HUES64 (cell line): ENCODE results near the gene RAB11FIP2.

ENCODE experiments used
- H3K27ac ChIP-seq: 2 replicates; pipeline ENCODE4 v1.7.0; 2013; ENCODE audit warnings: low read depth, low read length, inconsistent platforms
- H3K27me3 ChIP-seq: 2 replicates; pipeline ENCODE4 v1.6.1; 2013; ENCODE audit warnings: mild to moderate bottlenecking, low read length; ENCODE audit not compliant: insufficient read depth
- H3K36me3 ChIP-seq: 2 replicates; pipeline ENCODE4 v1.6.1; 2013; ENCODE audit warnings: mild to moderate bottlenecking, low read length; ENCODE audit not compliant: insufficient read depth
- H3K4me1 ChIP-seq: 2 replicates; pipeline ENCODE4 v1.6.1; 2013; ENCODE audit warnings: mild to moderate bottlenecking, low read length, moderate library complexity; ENCODE audit not compliant: insufficient read depth
- H3K4me3 ChIP-seq: 2 replicates; pipeline ENCODE4 v1.5.1; 2013; ENCODE audit warnings: mild to moderate bottlenecking, low read length, moderate library complexity
- H3K9ac ChIP-seq: 2 replicates; pipeline ENCODE4 v1.6.1; 2013; ENCODE audit warnings: mild to moderate bottlenecking, low read depth, low read length
- H3K9me3 ChIP-seq: 2 replicates; pipeline ENCODE4 v1.6.1; 2013; ENCODE audit warnings: low read depth, low read length; ENCODE audit not compliant: insufficient read depth
- WGBS: fragments of 150-250, 120-280 bp; methylation state at CpG from one replicate; pipeline ENCODE4 v1.1.7; 2013; ENCODE audit warnings: missing lambda C conversion rate; 5-methylcytosine and 5-hydroxymethylcytosine counted together

RAB11FIP2 gene

GRCh38 chr10:118052816-118053215 lies 6.1 kb upstream of the RAB11FIP2 start:
- no peaks in the 10 kb centered on the region for H3K9me3 ChIP-seq
- no peak overlapping the region for H3K4me3 ChIP-seq
- no peaks in the 10 kb centered on the region for H3K27me3 ChIP-seq
- peaks cover 4% of the 10 kb centered on the region; the same call in 1 of the 2 replicates for H3K4me1 ChIP-seq
- H3K27ac ChIP-seq = no peak overlapping the region
- H3K36me3 ChIP-seq = no peaks in the 10 kb centered on the region
- WGBS = 91% methylated on average over 1 of the region's 2 CpGs
- H3K9ac ChIP-seq = no peak overlapping the region

GRCh38 chr10:118047880-118048279 lies 1.1 kb upstream of the RAB11FIP2 start:
- WGBS = 98% methylated on average over 4 of the region's 5 CpGs
- Histone ChIP-seq H3K4me3 (no peak overlapping the region), H3K27me3 (no peaks in the 10 kb centered on the region), H3K27ac (no peak overlapping the region), H3K9ac (no peak overlapping the region), H3K4me1 (peaks cover 16% of the 10 kb centered on the region; the same call in 1 of the 2 replicates), H3K36me3 (no peaks in the 10 kb centered on the region), H3K9me3 (no peaks in the 10 kb centered on the region)

- H3K9ac ChIP-seq = peak overlapping the region; percentile 93
- peaks cover 16% of the 10 kb centered on the region; the same call in 1 of the 2 replicates for H3K4me1 ChIP-seq
- H3K36me3 ChIP-seq = no peaks in the 10 kb centered on the region
- H3K9me3 ChIP-seq = no peaks in the 10 kb centered on the region
- peak overlapping the region; percentile 93; the same call in 1 of the 2 replicates for H3K27ac ChIP-seq
- peak overlapping the region; percentile 83 for H3K4me3 ChIP-seq
- 59% methylated on average over 22 of the region's 22 CpGs for WGBS
- no peaks in the 10 kb centered on the region for H3K27me3 ChIP-seq
Measured at GRCh38 chr10:118047157-118047719, 497 bp upstream of the RAB11FIP2 start.

- H3K27ac ChIP-seq = peak overlapping the region; percentile 93
Measured at GRCh38 chr10:118045837-118046394, 825 bp downstream of the RAB11FIP2 start.

GRCh38 chr10:118045158-118045836 lies 1.4 kb downstream of the RAB11FIP2 start:
- Histone ChIP-seq H3K4me1 (peaks cover 17% of the 10 kb centered on the region; the same call in 1 of the 2 replicates), H3K9ac (peak overlapping the region; percentile 93)
- WGBS = 82% methylated on average over 6 of the region's 8 CpGs

More at GRCh38 chr10:118045837-118046394, 825 bp downstream of the RAB11FIP2 start:
- 2% methylated on average over 14 of the region's 14 CpGs for WGBS
- no peaks in the 10 kb centered on the region for H3K36me3 ChIP-seq
- H3K4me1 ChIP-seq = peaks cover 16% of the 10 kb centered on the region; the same call in 1 of the 2 replicates
- peak overlapping the region; percentile 83 for H3K4me3 ChIP-seq
- no peaks in the 10 kb centered on the region for H3K27me3 ChIP-seq
- H3K9me3 ChIP-seq = no peaks in the 10 kb centered on the region
- peak overlapping the region; percentile 93 for H3K9ac ChIP-seq

GRCh38 chr10:118042827-118043242 lies 3.9 kb downstream of the RAB11FIP2 start:
- H3K27ac ChIP-seq = no peak overlapping the region
- H3K9ac ChIP-seq = no peak overlapping the region
- no peak overlapping the region for H3K4me3 ChIP-seq
- 98% methylated on average over 2 of the region's 2 CpGs for WGBS
- no peaks in the 10 kb centered on the region for H3K27me3 ChIP-seq
- H3K4me1 ChIP-seq = peaks cover 18% of the 10 kb centered on the region; the same call in 1 of the 2 replicates
- H3K9me3 ChIP-seq = no peaks in the 10 kb centered on the region
- H3K36me3 ChIP-seq = no peaks in the 10 kb centered on the region; the same call in 1 of the 2 replicates

More at GRCh38 chr10:118045158-118045836, 1.4 kb downstream of the RAB11FIP2 start:
- H3K36me3 ChIP-seq = no peaks in the 10 kb centered on the region
- H3K9me3 ChIP-seq = no peaks in the 10 kb centered on the region
- peak overlapping the region; percentile 83 for H3K4me3 ChIP-seq
- H3K27ac ChIP-seq = no peak overlapping the region
- H3K27me3 ChIP-seq = no peaks in the 10 kb centered on the region

- no peaks in the 10 kb centered on the region for H3K27me3 ChIP-seq
- H3K9me3 ChIP-seq = no peaks in the 10 kb centered on the region
- peaks cover 18% of the 10 kb centered on the region; the same call in 1 of the 2 replicates for H3K4me1 ChIP-seq
- no peak overlapping the region for H3K27ac ChIP-seq
- no peak overlapping the region for H3K9ac ChIP-seq
- no peaks in the 10 kb centered on the region; the same call in 1 of the 2 replicates for H3K36me3 ChIP-seq
- no peak overlapping the region for H3K4me3 ChIP-seq
Measured at GRCh38 chr10:118042336-118042735, 4.4 kb downstream of the RAB11FIP2 start.

- no peak overlapping the region for H3K4me3 ChIP-seq
- 100% methylated on average over 1 of the region's 2 CpGs for WGBS
- no peaks in the 10 kb centered on the region for H3K27me3 ChIP-seq
- no peaks in the 10 kb centered on the region; the same call in 1 of the 2 replicates for H3K36me3 ChIP-seq
- H3K9me3 ChIP-seq = no peaks in the 10 kb centered on the region
- H3K4me1 ChIP-seq = peaks cover 20% of the 10 kb centered on the region
- no peak overlapping the region for H3K27ac ChIP-seq
- H3K9ac ChIP-seq = no peak overlapping the region
Measured at GRCh38 chr10:118041316-118041715, 5.4 kb downstream of the RAB11FIP2 start.

- Histone ChIP-seq H3K36me3 (peaks cover 14% of the 10 kb centered on the region), H3K27me3 (no peaks in the 10 kb centered on the region), H3K4me1 (peaks cover 18% of the 10 kb centered on the region), H3K4me3 (no peak overlapping the region), H3K9ac (no peak overlapping the region), H3K27ac (no peak overlapping the region), H3K9me3 (no peaks in the 10 kb centered on the region)
- WGBS = 92% methylated on average over 4 of the region's 4 CpGs
Measured at GRCh38 chr10:118036281-118036875, 10.4 kb downstream of the RAB11FIP2 start.

- no peaks in the 10 kb centered on the region for H3K9me3 ChIP-seq
- 97% methylated on average over 6 of the region's 7 CpGs for whole genome bisulfite sequencing
- H3K27ac ChIP-seq = no peak overlapping the region; the same call in 1 of the 2 replicates
- H3K4me1 ChIP-seq = peaks cover 27% of the 10 kb centered on the region
- H3K9ac ChIP-seq = no peak overlapping the region
- no peak overlapping the region for H3K4me3 ChIP-seq
- H3K36me3 ChIP-seq = peaks cover 14% of the 10 kb centered on the region
- no peaks in the 10 kb centered on the region for H3K27me3 ChIP-seq
Measured at GRCh38 chr10:118035354-118036005, 11.3 kb downstream of the RAB11FIP2 start.
